ENCODE results near the gene SIT1. TPM values are rescaled to one million over a fixed set of nuclear protein-coding genes. Genes with fewer than 3 reads are reported as not detected.

Gene SIT1, protein sequence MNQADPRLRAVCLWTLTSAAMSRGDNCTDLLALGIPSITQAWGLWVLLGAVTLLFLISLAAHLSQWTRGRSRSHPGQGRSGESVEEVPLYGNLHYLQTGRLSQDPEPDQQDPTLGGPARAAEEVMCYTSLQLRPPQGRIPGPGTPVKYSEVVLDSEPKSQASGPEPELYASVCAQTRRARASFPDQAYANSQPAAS
- total RNA-seq (2022; extraction: Qiagen RNA extraction; ENCODE audit: low read depth) = not detected in 5 replicates

DNA sequence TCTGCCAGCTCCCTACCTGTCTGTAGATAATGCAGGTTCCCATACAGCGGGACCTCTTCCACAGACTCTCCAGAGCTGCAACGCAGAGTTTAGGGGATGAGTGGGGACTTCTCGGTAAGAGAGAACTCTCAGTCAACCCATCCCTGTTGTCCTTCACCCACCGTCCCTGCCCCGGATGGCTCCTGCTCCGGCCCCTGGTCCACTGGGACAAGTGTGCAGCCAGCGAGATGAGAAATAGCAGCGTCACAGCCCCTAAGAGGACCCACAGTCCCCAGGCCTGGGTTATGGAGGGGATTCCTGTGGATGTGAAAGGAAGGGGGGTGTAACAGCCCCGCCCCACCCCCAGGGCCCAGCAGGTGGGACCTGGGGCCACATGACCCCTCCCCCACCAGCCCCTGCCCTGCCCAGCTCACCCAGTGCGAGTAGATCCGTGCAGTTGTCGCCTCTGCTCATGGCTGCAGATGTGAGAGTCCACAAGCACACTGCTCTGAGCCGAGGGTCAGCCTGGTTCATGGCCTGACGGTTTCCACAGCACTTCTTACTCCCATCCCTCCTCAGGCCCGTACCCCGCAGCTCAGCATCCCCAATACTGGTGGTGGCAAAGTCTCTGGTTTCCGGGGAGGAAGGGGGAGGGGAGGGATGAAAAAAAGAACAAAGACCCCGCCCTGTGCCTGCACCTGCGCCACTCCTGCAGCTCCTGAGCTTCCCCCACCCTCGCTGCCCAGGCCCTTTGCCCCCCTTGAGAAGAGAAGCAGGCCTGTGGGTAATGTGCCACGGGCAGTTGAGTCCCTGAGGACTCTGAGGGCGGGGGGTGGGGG is at the start of gene SIT1:
TSS of gene SIT1 (minus strand) at position 591 of the 818 bp plus-strand sequence. CDS start at position 513, 78 bp downstream.

DNA sequence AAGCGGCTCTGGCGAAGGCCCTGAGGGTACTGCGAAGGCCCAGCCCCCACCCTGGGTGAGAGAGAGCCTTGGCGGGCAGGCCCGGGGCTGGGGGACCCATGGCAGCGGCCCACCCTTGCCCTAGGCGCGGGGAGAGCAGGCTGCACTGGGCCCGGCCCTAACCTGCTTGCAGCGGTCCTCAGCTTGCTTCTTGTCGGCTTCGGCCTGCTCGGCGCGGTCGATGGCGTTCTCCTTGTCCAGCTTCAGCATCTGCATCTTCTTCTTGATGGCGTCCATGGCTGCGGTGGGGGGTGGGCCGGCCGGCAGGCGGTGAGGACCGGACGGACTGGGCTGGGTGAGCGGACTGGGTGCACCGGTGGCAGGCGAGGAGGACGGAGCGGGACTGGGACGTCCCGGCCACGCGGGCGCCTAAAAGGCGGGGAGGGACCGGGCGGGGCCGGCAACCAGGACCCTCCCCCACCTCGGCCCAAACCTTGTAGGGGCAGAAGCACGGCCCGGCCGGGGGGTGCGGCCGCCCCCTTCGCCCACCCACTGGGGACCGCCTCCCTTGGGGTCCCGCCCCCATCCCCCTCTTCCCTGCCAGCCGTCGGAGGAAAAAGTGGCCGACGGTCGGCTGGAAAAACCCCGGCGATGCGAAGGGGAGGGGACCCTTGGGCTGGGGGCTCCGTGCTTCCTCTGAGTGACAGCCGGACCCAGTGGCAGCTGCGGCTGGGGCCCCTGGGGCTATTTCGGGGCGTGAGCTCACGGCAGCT is 39.0 kb upstream of the SIT1 start, which contains the start of gene TPM2:
TSS of gene TPM2 (minus strand) at position 384 of the 752 bp plus-strand sequence. CDS start at position 276, 108 bp downstream.

DNA sequence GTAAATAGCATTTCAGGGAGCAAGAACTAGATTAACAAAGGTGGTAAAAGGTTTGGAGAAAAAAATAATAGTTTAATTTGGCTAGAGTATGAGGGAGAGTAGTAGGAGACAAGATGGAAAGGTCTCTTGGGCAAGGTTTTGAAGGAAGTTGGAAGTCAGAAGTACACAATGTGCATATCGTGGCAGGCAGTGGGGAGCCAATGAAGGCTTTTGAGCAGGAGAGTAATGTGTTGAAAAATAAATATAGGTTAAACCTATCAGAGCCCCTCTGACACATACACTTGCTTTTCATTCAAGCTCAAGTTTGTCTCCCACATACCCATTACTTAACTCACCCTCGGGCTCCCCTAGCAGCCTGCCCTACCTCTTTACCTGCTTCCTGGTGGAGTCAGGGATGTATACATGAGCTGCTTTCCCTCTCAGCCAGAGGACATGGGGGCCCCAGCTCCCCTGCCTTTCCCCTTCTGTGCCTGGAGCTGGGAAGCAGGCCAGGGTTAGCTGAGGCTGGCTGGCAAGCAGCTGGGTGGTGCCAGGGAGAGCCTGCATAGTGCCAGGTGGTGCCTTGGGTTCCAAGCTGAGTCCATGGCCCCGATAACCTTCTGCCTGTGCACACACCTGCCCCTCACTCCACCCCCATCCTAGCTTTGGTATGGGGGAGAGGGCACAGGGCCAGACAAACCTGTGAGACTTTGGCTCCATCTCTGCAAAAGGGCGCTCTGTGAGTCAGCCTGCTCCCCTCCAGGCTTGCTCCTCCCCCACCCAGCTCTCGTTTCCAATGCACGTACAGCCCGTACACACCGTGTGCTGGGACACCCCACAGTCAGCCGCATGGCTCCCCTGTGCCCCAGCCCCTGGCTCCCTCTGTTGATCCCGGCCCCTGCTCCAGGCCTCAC is 22.6 kb upstream of the SIT1 start, which contains the start of gene CA9:
TSS of gene CA9 (plus strand) at position 797 of the 893 bp plus-strand sequence. CDS start at position 829, 32 bp downstream.

DNA sequence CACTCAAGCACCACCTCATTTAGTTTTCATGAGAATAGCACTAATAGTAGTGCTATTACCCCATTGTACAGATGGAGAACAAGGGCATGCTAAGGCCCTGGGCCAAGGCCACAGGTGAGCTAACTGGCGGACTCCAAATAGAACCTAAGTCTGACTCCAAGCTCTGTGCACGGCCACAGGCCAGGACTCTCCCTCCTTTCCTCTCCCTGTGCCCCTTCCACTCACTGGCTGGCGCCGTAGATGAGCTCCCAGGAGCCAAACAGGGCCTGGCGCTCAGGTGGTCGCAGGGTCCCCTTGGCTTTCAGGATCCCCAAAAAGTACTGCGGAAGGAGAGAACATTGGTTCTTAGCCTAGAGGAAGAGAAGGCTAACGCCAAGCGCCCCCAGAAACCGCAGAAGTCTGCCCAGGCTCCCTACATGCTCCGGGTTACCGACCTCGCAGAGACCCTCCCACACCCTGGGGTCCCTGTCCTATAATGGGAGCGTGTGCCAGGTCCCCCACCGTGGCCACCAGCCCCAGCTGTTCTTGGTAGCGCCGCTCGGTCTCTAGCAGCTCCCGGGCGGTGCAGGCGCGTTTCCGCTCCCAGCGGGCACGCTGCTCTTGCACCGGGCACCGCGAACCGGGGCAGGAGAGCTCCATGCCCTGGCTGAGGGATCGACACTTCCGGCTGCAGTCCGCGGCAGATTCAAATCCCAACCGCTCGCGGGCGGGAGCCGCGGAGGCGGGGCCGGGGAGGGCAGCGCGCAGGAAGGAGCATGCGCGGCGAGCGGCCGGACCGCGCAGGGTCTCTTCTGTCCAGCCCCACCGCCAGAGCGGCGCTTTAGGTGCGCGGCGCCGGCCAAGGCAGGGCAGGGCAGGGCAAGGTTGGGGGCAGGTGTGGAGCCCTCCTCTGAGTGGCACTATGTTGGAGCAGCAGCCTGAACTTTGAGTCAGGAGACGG is 14.1 kb upstream of the SIT1 start, which contains the start of gene ARHGEF39:
TSS of gene ARHGEF39 (minus strand) at position 665 of the 940 bp plus-strand sequence. CDS start at position 639, 26 bp downstream.

DNA sequence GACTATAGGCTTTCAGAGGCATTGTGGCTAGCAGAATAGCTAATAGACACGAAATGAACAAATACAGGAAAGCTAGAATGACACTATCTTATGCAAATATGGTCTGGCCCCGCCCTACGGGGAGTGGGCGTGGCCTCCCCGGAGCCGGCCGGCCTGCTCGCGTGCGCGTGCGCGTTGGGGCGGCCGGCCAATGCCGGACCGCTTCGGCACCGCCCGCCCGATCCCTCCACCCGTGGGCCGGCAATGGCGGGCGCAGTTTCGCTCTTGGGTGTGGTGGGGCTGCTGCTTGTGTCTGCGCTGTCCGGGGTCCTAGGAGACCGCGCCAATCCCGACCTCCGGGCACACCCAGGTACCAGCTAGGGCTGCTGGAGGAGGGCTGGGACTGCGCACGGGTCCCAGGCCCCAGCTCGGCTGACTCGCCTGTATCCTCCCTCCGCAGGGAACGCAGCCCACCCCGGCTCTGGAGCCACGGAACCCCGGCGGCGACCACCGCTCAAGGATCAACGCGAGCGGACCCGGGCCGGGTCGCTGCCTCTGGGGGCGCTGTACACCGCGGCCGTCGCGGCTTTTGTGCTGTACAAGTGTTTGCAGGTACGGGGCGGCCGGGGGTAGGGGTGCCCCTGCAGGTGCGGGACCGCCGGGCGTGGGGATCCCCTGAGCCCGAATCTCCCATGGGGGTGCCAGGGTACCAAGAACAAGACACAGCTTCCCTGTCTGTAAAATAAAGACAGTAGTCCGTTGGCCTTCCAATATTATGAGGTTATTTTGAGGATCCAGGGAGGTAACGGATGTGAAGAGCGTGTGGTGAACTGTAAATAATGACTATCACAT is 7.6 kb upstream of the SIT1 start, which contains the start of gene CCDC107:
TSS of gene CCDC107 (plus strand) at position 156 of the 831 bp plus-strand sequence. CDS start at position 244, 88 bp downstream.

DNA sequence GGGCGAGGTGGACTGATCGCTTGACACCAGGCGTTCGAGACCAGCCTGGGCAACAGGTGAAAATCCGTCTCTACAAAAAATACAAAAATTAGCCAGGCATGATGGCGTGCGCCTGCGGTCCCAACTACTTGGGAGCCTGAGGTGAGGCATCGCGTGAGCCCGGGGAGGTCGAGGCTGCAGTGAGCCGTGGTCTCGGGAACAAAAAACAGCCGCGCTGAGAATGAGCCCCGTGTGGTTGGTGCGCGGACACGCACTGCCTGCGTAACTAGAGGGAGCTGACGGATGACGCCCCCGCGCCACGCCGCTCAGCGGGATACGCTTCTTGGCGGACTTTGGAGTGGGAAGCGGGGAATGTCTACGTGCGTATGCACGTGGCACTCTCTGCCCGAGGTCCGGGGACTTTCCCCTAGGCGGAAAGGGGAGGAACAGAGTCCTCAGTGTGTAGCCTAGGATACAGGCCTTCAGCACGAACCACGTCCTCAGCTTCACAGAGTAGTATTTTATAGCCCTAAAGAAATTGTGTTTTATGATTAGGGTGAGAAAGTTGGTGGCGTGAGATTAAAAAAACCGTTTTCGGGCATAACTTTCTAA is 6.9 kb upstream of the SIT1 start, which contains the start of gene RMRP:
TSS of gene RMRP (minus strand) at position 474 of the 591 bp plus-strand sequence.

DNA sequence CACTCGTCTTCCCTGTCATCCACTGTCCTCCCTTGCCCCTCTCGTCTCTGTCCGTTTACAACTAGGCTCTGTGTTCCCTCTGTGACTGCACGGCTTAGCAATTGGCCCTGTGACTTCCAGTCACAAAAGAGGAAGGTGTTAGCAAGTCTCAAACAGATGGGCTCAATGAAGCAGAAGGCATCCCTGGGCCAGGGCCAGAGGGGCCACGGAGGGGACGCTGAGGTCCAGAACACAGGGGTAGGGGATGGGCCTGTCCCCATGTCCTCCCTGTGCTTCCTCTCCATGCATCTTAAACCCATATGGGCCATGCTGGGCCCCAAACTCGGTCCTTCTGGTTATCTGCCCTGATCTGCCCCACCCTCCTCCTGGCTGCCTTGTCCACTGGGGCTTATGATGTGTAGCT is 32.4 kb downstream of the SIT1 start, which contains the start of gene CD72:
TSS of gene CD72 (minus strand) at position 89 of the 403 bp plus-strand sequence. CDS start 110 bp downstream, outside the sequence.

DNA sequence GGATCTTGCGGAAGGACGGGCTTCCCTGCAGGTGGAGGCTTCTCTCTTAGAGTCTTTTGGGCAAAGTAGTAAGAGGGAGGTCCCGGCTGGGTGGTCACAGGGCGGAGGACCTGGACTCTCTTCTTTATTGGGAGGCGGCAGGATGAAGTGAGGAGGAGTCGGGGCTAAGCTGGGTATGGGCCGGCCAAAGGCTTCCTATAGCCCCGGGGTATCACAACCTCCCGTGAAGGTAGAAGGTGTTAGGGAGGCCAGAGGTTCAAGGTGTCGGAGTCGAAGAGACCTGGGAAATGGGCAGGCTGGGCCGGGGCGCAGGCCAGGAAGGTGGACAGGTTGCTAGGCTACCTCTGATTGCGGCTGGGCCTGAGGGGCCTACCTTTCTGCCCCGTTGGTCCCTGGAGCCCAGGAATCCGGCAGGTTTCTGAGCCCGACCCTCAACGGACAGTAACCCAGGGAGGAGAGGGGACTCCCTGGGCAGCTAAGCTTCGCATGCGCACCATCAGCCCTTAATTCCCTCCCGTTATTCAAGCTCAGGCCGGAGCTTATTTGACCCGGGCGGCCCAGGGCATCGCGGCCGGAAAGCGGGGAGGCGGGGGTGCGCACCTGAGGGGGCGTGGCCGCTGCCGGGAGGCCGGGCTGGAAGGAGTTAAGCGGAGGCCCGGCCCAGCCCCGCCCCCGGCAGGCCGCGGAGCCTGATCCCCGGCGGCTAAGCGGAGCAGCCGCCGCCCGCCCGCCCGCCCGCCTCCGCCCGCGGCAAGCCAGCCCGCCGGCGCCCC is 46.0 kb downstream of the SIT1 start, which contains the start of gene TESK1:
TSS of gene TESK1 (plus strand) at position 685 of the 773 bp plus-strand sequence. CDS start 358 bp downstream, outside the sequence.

Other genes with a start within 250 kb of the SIT1 start
- gene RUSC2, start 160.8 kb downstream of the SIT1 start, total RNA-seq (2022; extraction: Qiagen RNA extraction; ENCODE audit: low read depth) = 19.9 to 25.4 TPM (median 22.4 TPM) in 5 replicates
- gene TESK1, start 45.7 kb downstream of the SIT1 start, total RNA-seq (2022; extraction: Qiagen RNA extraction; ENCODE audit: low read depth) = 20.0 to 25.9 TPM (median 24.6 TPM) in 5 replicates
- 0.08 to 0.35 TPM (median 0.13 TPM) in 3 of 5 replicates, not detected in the others for gene CD72, start 32.5 kb downstream of the SIT1 start, total RNA-seq (2022; extraction: Qiagen RNA extraction; ENCODE audit: low read depth)
- 3.1 to 22.0 TPM (median 11.8 TPM) in 4 of 5 replicates, not detected in the other for gene RMRP, start 7.1 kb upstream of the SIT1 start, total RNA-seq (2022; extraction: Qiagen RNA extraction; ENCODE audit: low read depth)
- gene CCDC107, start 7.4 kb upstream of the SIT1 start, total RNA-seq (2022; extraction: Qiagen RNA extraction; ENCODE audit: low read depth) = 20.4 to 24.8 TPM (median 24.4 TPM) in 5 replicates
- 12.3 to 19.6 TPM (median 18.5 TPM) in 5 replicates for gene ARHGEF39, start 14.3 kb upstream of the SIT1 start, total RNA-seq (2022; extraction: Qiagen RNA extraction; ENCODE audit: low read depth)
- gene CA9, start 23.0 kb upstream of the SIT1 start, total RNA-seq (2022; extraction: Qiagen RNA extraction; ENCODE audit: low read depth) = 3.0 to 9.1 TPM (median 5.3 TPM) in 5 replicates
- 578 to 668 TPM (median 633 TPM) in 5 replicates for gene TPM2, start 39.0 kb upstream of the SIT1 start, total RNA-seq (2022; extraction: Qiagen RNA extraction; ENCODE audit: low read depth)
- 114 to 130 TPM (median 122 TPM) in 5 replicates for gene TLN1, start 81.3 kb upstream of the SIT1 start, total RNA-seq (2022; extraction: Qiagen RNA extraction; ENCODE audit: low read depth)
- 58.5 to 66.0 TPM (median 58.9 TPM) in 5 replicates for gene CREB3, start 81.7 kb upstream of the SIT1 start, total RNA-seq (2022; extraction: Qiagen RNA extraction; ENCODE audit: low read depth)
- 31.7 to 33.3 TPM (median 32.8 TPM) in 5 replicates for gene GBA2, start 98.3 kb upstream of the SIT1 start, total RNA-seq (2022; extraction: Qiagen RNA extraction; ENCODE audit: low read depth)
- 13.0 to 17.0 TPM (median 16.0 TPM) in 5 replicates for gene RGP1, start 98.4 kb upstream of the SIT1 start, total RNA-seq (2022; extraction: Qiagen RNA extraction; ENCODE audit: low read depth)
- gene MSMP, start 103.3 kb upstream of the SIT1 start, total RNA-seq (2022; extraction: Qiagen RNA extraction; ENCODE audit: low read depth) = 0.25 to 0.63 TPM in 2 of 5 replicates, not detected in the others
- 3.5 to 6.7 TPM (median 6.4 TPM) in 5 replicates for gene NPR2, start 140.7 kb upstream of the SIT1 start, total RNA-seq (2022; extraction: Qiagen RNA extraction; ENCODE audit: low read depth)
- 0.22 to 0.53 TPM (median 0.27 TPM) in 5 replicates for gene SPAG8, start 161.3 kb upstream of the SIT1 start, total RNA-seq (2022; extraction: Qiagen RNA extraction; ENCODE audit: low read depth)
- gene HINT2, start 164.1 kb upstream of the SIT1 start, total RNA-seq (2022; extraction: Qiagen RNA extraction; ENCODE audit: low read depth) = 60.1 to 101 TPM (median 97.5 TPM) in 5 replicates
- gene FAM221B, start 177.8 kb upstream of the SIT1 start, total RNA-seq (2022; extraction: Qiagen RNA extraction; ENCODE audit: low read depth) = not detected in 5 replicates
- 2.4 to 3.3 TPM (median 2.8 TPM) in 5 replicates for gene TMEM8B, start 178.3 kb upstream of the SIT1 start, total RNA-seq (2022; extraction: Qiagen RNA extraction; ENCODE audit: low read depth)
- not detected in 5 replicates for gene OR13J1, start 219.5 kb upstream of the SIT1 start, total RNA-seq (2022; extraction: Qiagen RNA extraction; ENCODE audit: low read depth)